Stimulated activated CD4-positive, alpha-beta T cell treated with anti-CD3 and anti-CD28 coated beads, Interleukin-4, amount 100 ng/mL, for 24 hours (primary cell): ENCODE data around the gene ACADSB.

Experiments used
- DNase-seq: peaks from one replicate; pipeline ENCODE4 v3.0.0-alpha.2; 2020

ACADSB gene

DNA sequence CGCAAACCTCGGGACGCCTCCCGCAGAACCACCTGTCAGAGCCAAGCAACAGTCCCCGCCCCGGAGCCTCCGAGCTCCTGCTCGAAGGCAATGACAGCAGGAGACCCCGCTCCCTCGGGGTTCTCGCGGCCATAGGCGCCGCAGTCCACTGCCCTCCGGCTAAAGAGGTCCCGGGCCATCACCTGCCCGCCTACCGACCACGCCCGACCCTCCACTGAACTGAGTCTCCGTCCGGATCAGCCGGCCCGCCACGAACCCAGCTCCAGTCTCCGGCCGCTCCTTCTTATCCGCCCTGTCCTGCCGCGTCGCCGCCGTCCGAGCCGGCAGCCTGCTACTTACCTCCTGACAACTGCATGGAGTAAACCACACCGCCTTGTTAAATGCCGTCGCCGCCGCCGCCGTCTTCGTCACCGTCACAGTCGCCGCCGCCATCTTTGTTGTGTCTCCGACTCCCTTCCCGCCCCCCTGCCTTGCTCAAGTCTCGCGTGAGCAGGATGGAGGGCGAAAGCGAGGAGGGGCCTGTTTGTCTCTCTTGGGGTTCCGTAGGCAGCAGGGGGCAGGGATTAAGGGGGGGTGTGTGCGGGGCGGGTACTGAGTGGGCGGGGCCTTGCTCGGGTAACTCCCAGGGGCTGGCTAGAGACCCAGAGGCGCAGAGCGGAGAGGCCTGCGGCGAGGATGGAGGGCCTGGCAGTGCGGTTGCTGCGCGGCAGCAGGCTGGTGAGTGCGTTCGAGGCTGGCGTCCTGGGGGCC lies at the start of gene ACADSB, which contains the start of gene IKZF5:
Gene ACADSB, plus strand, starts transcription at position 652 of the 750 bp plus-strand sequence. Its CDS starts 24 bp downstream, at position 676.
Gene IKZF5, minus strand, starts transcription at position 441 of the 750 bp plus-strand sequence. CDS start 10,170 bp downstream, outside the sequence.
- DNase-seq: peak; percentile 97

DNA sequence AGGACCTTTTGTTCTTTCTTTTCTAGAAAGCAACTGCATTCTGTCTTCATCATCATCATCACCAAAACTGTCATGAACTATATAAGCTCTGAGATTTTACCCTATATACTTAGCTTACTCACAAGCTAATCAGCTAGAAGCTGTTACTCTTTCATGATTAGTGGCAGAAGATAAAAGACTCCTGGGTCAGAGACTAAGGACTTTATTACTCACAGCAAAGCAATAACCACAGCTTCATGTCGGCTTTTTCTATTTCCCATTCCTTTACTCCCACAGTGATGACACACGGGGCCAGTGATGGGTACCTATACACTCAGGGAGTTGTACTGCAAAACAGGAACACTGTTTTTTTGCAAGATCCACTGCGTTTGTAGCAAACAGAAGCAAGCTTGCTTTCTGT lies 46.4 kb upstream of the ACADSB start:
- no peak for DNase-seq

DNA sequence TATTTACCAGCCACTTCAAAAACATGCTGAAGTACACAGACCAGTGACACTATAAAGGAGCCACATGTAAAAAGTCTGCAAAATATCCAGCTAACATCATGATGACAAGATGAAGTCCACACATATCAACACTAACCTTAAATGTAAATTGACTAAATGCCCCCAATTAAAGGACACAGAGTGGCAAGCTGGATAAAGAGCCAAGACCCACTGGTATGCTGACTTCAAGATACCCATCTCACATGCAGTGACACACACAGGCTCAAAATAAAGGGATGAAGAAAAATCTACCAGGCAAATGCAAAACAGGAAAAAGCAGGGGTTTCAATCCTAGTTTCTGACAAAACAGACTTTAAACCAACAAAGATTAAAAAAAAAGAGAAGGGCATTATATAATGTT lies 41.9 kb upstream of the ACADSB start:
- no peak for DNase-seq

DNA sequence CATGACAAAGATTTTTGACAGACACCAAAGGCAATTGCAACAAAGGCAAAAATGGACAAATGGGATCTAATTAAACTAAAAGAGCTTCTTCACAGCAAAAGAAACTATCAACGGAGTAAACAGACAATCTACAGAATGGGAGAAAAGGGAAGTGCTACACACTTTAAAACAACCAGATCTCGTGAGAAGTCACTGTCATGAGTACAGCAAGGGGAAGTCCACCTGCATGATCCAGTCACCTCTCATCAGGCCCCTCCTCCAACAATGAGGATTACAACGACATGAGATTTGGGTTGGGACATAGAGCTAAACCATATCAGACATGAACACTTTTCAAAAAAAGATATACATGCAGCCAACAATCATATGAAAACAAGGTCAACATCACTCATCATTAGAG lies 40.1 kb upstream of the ACADSB start:
- no peak for DNase-seq

DNA sequence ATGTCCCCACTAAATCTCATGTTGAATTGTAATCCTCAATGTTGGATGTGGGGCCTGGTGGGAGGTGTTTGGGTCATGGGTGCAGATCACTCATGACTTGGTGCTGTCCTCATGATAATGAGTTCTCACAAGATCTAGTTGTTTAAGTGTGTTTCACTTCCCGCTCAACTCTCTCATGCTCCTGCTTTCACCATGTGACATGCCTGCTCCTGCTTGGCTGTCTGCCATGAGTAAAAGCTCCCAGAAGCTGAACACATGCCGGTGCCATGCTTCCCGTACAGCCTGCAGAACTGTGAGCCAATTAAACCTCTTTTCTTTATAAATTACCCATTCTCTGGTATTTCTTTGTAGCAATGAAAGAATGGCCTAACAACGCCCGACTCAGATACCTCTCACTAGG lies 34.8 kb upstream of the ACADSB start:
- no peak for DNase-seq

DNA sequence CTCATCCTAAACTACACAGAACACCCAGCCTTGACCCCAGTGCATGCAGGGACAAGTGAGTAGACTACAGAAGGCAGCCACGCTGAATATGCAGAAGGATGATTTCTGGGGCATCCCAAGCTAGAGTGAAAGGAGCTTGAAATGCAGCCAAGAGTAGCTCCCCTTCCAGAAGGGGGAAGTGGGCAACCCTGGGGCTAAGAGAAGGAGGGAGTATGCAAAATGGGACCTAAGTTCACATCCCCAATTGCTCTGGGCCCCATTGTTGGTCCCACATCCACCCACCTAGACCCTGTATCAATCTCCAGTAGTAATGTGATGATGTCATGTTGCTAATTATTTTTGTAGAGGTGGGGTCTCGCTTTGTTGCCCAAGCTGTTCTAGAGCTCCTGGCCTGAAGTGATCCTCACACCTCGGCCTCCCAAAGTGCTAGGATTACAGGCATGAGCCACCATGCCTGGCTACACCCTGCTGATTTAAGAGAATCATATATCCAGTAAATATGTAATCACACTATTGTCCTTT lies 34.2 kb upstream of the ACADSB start:
- no peak for DNase-seq

DNA sequence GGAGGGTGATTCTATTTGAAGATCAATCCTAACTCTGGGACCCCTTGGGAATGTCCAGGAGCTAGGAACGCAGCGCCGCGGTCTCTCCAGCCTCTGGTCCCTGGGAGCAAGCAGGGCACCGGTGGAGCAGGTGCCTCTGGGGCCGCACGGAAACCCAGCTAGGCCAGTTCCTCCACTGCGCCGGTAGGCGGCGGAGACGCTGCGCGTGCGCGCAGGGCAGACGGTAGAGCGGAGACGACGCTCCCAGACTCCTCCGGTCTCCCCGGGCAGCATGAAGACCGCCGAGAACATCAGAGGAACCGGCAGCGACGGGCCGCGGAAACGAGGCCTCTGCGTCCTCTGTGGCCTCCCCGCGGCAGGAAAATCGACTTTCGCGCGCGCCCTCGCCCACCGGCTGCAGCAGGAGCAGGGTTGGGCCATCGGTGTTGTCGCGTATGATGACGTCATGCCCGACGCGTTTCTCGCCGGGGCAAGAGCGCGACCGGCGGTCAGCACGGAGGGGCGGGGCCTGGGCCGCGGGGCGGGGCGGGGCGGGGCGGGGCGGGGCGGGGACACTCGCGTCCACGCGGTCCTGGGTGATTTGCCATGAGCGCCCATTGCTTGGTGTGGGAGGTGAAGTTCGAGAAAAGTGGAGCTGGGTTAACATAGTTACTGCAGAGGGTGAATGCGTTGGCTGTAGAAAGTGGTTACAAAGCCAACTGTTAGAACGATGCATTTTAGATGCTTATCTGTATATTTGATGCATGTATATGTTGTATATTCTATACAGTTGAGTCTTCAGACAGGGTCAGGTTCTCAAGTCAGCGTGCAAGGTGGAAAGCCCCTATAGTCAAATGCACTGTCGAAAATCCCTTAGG lies 28.4 kb upstream of the ACADSB start, which contains the start of gene PSTK:
Gene PSTK, plus strand, starts transcription at position 193 of the 857 bp plus-strand sequence. Its CDS starts 79 bp downstream, at position 272.
- peak; percentile 88 for DNase-seq

DNA sequence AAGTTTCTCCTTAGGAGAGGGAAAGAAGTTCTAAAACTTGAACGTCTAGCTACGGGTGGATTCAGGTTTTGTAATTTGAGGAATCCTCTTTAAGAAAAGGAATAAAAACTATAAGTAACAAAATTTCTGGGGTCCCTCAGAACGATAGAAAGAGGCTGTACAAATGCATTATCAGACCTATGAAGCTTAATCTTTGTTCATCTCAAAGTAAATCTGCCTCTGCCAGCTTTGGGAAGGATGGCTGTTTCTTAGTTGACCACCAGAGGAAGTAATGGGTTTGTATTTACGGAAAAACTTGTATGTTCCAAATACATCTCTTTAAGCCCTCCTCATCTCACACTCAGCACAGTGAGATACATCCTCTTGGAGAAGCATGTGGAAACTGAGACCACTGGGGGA lies 27.7 kb upstream of the ACADSB start:
- peak; percentile 8 for DNase-seq

DNA sequence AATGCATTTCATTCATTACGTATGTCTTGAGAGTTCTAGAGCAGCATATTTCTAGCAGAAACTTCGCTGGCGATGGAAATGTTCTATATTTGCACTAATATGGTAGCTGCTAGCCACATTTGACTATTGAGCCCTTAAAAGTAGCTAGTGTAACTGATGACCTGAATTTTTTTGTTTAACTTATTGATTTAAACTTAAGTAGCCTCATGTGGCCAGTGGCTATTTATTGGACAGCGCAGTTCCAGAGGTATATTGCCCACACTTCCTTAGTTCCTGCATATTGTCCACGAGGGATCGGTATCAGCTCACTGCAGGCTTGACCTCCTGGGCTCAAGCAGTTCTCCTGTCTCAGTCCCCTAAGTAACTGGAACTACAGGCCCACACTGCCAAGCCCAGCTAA lies 24.9 kb upstream of the ACADSB start:
- DNase-seq: no peak

DNA sequence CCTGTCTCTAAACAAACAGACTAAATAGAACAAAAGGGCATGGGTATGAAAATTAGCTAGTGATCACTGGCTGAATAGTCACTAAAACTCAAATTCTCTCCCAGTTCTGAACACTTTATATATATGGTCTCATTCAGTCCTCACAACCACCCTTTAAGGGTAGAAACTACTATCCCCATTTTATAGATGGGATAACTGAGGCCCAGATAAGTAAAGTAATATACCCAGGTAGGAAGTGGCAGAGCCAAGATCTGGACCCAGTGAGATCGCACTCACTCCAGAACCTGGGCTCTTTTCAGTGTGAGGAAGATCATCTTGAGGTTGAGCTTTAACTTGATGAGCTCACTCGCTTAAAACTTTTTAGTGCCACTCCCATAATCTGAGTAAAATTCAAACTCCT lies 24.1 kb upstream of the ACADSB start:
- no peak for DNase-seq

DNA sequence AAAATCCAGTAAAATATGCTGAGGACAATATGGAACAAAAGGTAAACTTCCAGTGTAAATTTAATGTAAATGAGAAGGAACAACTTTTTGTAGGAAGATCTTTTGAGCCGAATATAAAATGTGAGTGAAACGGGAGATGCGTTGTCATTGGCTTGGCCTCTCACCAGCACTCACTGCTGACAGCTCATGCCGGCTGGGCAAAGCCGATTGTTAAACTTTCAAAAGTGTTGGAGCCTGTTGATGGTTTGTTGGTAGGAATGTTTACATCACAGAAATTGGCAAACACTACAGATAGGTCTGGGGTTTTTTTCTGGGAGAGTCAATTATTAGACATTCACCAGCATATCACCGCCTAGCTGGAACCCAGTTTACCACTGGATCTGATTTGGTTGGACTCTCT lies 22.5 kb upstream of the ACADSB start:
- no peak for DNase-seq

DNA sequence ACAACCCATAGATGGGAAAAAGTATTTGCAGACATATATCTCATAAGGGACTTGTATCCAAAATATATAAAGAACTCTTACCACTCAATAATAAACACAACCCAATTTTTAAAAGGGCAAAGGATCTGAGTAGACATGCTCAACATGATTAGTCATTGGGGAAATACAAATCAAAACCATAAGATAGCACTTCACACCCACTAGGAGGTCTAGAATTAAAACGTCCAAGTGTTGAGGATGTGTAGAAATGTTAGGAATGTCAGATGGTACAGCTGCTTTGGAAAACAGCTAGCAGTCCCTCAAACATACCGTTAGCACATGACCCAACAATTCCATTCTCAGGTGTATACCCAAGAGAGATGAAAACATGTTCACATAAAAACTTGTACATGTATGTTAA lies 20.3 kb upstream of the ACADSB start:
- DNase-seq: no peak

DNA sequence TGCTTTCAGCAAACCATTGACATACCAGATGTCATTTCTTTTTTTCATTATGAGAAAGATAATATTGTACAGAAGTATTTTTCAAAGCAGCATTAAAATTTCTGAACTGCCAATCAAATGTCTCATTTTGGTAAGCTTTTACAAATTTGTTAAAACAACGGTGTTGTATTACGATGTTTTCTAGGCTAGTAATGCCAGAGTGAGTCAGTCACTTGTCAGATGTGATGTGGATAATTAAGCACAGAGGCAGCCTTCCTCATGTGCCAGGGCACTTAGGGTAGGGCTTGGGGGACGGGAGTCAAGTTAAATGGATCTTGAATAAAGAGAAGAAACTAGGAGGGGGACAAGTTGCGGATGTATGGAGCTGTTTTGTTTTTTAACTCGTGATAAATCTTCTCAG lies 18.5 kb upstream of the ACADSB start:
- no peak for DNase-seq

DNA sequence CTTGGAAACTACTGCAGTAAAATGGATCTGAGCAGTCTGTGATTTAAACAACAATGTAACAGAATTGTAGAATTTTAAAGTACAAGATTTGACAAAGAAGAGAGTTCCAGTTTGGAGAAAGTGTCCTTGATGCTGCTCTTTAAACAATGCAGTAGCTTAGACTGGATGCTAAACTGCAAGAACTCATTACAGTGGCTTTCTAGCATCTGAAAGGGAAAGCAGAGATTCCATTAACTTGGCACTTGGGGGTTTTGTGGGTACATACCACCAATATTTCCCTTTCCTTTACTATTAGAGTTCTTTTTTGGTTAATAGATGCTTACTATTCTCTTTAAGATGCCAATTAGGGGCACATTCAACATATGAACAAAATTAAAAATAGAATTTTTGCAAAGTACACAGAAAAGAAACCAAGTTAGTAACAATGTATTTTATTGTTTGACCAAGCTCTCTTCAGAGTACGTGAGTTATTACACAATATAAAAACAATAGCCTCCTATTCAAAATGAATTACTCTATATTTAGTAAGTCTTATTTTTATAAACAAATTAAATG lies 16.7 kb upstream of the ACADSB start:
- DNase-seq: no peak

DNA sequence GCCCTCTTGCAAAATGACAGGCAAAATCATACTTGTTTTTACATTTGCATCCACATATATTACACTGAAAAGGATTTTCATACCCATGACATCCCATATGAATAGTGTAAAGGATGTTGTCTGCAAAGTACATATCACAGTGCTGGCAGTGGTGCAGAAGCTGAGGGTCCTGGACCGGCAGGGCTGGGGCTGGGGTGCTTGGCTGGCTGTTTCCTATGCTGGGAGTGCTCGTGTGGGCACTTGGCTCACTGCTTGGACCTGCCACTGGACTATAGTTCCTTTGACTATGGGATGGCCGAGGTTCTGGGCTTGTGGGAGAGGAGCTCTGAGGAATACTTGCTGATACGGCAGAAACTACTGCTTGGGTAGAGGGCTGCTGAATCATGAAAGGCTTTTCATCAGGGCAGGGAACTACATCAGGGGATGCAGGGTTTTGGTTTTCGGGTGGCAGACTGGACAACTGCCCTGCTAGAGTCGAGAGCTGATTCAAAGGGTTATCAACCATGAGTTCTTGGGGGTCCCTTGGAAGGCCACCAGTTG lies 14.9 kb upstream of the ACADSB start:
- DNase-seq: no peak

DNA sequence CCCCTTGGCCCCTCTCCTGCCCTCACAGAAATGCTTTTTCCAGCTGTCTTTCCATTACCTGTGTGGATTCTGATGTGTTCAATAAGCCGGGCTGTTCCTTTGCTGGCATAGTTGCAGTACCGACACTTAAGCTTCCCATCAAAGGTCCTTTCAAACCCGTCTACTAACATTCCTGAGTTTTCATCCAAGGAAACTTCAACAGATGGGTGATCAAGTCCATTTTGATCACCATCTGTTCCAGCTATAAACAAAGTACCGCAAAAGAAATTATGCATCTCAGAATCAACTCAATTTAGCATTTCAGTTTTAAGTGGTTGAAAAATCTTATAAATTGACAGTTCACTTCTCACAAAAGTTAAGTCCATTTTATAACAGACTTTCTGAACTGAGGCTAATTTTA lies 12.9 kb upstream of the ACADSB start:
- DNase-seq: no peak

DNA sequence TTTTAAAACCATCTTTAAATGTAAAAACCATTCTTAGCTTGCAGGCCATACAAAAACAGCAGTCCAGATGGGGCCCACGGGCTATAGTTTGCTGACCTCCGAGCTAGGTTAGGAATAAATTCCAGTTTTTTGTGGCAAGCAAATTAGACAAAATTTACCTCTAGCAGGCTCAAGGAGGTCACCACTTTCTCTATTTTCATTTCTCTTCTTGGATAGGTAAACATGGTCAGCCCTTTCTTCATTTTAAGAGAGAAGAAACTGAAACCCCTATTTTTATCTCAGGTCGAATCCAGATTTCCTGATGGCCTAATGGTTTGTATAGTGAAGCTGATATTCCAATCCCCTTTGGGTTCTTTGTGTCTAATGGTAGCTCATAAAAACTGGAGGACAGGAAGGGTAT lies 10.9 kb upstream of the ACADSB start:
- DNase-seq: no peak

DNA sequence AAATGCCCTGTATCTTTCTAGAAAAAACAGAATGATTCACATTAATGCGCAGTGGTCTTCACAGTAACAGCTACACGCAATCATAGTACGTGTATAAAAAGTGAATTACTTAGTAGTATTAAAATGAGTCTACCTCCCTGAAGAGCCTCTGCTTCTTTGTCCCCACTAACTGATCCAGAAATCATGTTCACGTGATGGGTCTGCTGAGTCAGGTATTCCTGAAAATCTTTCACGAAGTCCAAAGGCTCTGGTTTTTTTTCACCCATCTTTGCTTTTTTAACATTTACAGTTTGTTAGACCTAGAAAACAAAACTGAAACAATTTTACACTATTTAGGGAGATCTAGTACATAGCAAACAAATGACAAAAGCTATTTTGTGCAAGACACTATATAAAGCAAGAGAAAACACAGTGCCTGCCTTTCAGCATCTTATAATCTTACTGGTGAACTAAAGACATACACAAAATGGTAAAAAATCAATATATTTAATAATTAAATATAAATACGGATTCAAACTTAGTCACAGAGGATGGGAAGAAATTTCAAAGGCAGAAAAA lies 10.4 kb upstream of the ACADSB start:
- DNase-seq: no peak

DNA sequence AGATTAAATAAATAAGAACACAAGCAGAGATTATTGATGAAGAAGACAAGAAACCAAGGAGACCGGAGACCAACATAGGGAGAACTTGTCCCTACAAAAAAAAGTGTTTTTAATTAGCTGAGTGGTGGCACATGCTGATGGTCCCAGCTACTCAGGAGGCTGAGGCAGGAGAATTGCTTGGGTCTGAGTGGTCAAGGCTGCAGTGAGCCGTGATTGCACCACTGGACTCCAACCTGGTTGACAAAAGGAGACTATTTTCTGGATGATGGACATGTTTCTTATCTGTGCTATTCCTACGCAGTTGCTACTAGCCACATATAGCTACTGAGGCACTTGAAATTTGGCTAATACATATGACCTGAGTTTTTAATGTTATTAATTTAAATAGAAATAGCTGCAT lies 9.9 kb upstream of the ACADSB start:
- no peak for DNase-seq

DNA sequence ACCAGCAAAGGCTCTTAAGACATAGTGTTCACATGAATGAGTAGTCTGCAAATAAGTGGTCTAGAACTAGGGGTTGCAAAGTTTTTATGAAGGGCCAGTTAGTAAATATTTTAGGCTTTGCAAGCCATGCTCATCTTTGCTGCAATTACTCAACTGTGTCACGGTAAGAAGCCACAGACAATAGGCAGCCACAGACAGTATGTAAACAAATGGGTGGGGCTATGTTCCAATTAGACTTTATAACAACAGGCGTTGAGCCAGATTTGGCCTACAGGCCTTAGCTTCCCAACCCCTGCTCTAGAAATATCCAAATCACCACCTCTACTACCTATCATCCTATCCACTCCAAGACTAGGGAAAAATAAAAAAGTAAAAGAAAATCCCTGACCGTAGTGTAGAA lies 9.5 kb upstream of the ACADSB start:
- no peak for DNase-seq

DNA sequence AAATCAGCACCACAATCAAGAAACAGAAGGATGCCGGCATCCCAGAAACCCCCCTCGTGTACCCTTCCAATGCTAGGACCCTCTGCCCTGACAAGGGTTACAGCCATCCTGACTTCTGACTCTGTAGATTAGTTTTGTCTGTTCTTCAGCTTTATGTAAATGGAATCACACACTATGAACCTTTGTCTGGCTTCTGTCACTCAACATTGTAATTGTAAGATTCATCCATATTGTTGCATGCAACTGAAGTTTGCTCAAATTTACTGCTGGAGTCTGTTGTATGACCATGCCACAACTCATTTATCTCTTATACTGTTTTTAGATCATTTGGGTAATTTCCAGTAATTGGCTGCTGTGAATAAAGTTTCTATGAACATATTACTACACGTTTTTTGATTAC lies 8.7 kb upstream of the ACADSB start:
- DNase-seq: no peak

DNA sequence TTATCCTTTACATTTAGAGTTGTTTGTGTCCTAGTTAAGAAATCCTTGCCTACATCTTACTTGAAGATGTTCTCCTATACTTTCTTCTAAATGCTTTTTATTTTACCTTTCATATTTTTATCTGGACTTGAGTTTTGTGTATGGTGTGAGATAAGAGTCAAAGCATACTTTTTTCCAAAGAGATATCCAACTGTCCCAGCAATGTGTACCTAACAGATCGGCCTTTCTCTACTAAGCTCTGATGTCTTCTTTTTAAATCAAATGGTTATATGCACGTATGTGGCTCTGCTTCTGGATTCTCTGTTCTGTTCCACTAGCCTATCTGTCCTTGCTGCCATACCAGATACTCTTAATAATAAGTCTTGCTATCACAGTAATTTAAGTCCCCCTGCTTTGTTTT lies 7.4 kb upstream of the ACADSB start:
- DNase-seq: no peak

DNA sequence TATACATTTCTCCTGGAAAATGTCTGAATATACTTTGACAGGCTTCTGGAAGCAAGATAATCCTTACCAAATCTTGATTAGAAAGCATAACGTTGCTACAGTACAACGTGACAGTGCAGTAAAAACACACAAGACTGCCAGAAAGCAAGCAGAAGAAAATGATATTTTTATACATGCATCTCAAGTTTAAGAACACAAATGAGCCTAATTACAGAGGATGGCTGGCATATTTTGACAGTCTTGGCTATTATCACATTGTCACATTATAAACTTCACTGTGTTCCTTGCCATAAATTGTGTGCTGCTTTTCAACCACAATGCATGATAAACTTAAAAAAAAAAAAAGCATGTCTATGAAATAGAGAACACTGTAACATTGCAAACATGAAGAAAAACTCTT lies 4.5 kb upstream of the ACADSB start:
- DNase-seq: no peak
